K562 (cell line): ENCODE measurements around the gene REEP3. TPM values are rescaled to one million over a fixed set of nuclear protein-coding genes. Genes with fewer than 3 reads are reported as not detected.

ENCODE experiments used
- ATAC-seq: fragments of 200-7000 bp; cut with Tn5 transposase; 3 replicates; pipeline ENCODE4 v1.9.1; 2020; ENCODE audit warnings: moderate library complexity
- BruUV-seq: library from RNA; stranded (reverse); fragments of 400-500 nt; replicated peaks from 2 replicates; lab custom pipeline; 2021; lab: Mats Ljungman, UMichigan
- CTCF ChIA-PET: fragments of 300-600 bp; formaldehyde crosslinking; extraction: SDS; loops from one replicate; lab custom pipeline; 2021; ENCODE audit warnings: low intra/inter-chr PET ratio; lab: Yijun Ruan, JAX
- POLR2A ChIA-PET: fragments of 300-600, 350-650 bp; sonication (Branson Sonifier 250); formaldehyde crosslinking; extraction: SDS; loops from one replicate; lab custom pipeline; 2021; ENCODE audit warnings: antibody characterized with exemption, inconsistent platforms; lab: Yijun Ruan, JAX
- DNase-seq, 4 experiments: peaks; one replicate each; pipeline versions ENCODE4 v3.0.0 to v3.0.0-alpha.2; 2011 to 2018; ENCODE audit warnings: low spot score in 3 of 4, mixed read lengths in 3 of 4; ENCODE audit errors: extremely low read depth in 1 of 4
- FAIRE-seq: peaks from 2 replicates; lab custom pipeline; 2011; peaks lifted over from hg19 to GRCh38; lab: Jason Lieb, UNC
- H2AFZ ChIP-seq: 2 replicates; pipeline ENCODE4 v1.6.0; 2011; ENCODE audit warnings: low read depth, low read length, control low read depth, inconsistent platforms
- H3K27ac ChIP-seq: fragments of 200-600 bp; 3 replicates; pipeline ENCODE4 v1.8.0; 2011; ENCODE audit warnings: low read depth, mild to moderate bottlenecking, control low read depth, inconsistent platforms, low read length, moderate library complexity, mixed read lengths; ENCODE audit errors: extremely low read depth
- H3K27me3 ChIP-seq, 2 experiments: fragments of 300-600 bp in 1 of 2; 2 replicates in 1 of 2; 3 replicates in 1 of 2; pipeline versions ENCODE4 v1.6.0 to v1.8.0; 2011; ENCODE audit warnings: inconsistent platforms in 2 of 2, low read length in 2 of 2, mild to moderate bottlenecking in 1 of 2, mixed read lengths in 1 of 2, moderate library complexity in 1 of 2; ENCODE audit not compliant: control insufficient read depth in 2 of 2, insufficient read depth in 2 of 2
- H3K36me3 ChIP-seq: fragments of 300-600 bp; 3 replicates; pipeline ENCODE4 v1.8.0; 2011; ENCODE audit warnings: mild to moderate bottlenecking, low read length, inconsistent platforms; ENCODE audit not compliant: control insufficient read depth, insufficient read depth
- H3K4me1 ChIP-seq, 2 experiments: fragments of 200-600 bp in 1 of 2; replicated peaks in 1 of 2; 2 replicates in 1 of 2; 3 replicates in 1 of 2; pipeline versions ENCODE4 v1.5.1 to v1.8.0; 2011; ENCODE audit warnings: inconsistent platforms in 2 of 2, low read length in 2 of 2, mild to moderate bottlenecking in 1 of 2, mixed read lengths in 1 of 2, moderate library complexity in 1 of 2; ENCODE audit not compliant: control insufficient read depth in 2 of 2, insufficient read depth in 2 of 2
- H3K4me2 ChIP-seq: 2 replicates; pipeline ENCODE4 v1.6.1; 2011; ENCODE audit warnings: low read length, control low read depth, inconsistent platforms, mixed read lengths; ENCODE audit not compliant: insufficient read depth
- H3K4me3 ChIP-seq: fragments of 200-600 bp; sonication (generic), shearing (Covaris generic); 2 replicates; pipeline ENCODE4 v1.5.1; 2016; ENCODE audit warnings: control low read depth, inconsistent platforms
- H3K79me2 ChIP-seq: fragments of 200-600 bp; 3 replicates; pipeline ENCODE4 v1.8.0; 2011; ENCODE audit warnings: low read length, inconsistent platforms; ENCODE audit not compliant: control insufficient read depth, insufficient read depth
- H3K9ac ChIP-seq, 2 experiments: 2 replicates each; pipeline versions ENCODE4 v1.6.0 to v1.6.1; 2011; ENCODE audit warnings: low read depth in 2 of 2, low read length in 2 of 2, control low read depth in 1 of 2, inconsistent platforms in 1 of 2, mild to moderate bottlenecking in 1 of 2, mixed read lengths in 1 of 2; ENCODE audit not compliant: insufficient read depth in 1 of 2
- H3K9me1 ChIP-seq: one replicate; pipeline ENCODE4 v1.6.0; 2011; ENCODE audit warnings: inconsistent platforms, mild to moderate bottlenecking, low read length, moderate library complexity; ENCODE audit not compliant: control insufficient read depth, insufficient read depth
- H3K9me3 ChIP-seq: replicated peaks from 2 replicates; pipeline ENCODE4 v1.5.1; 2011; ENCODE audit warnings: low read depth, low read length, inconsistent platforms; ENCODE audit not compliant: control insufficient read depth, insufficient read depth
- H4K20me1 ChIP-seq: replicated peaks from 2 replicates; pipeline ENCODE4 v1.6.1; 2011; ENCODE audit warnings: low read length, inconsistent platforms, mixed read lengths; ENCODE audit not compliant: control insufficient read depth, insufficient read depth
- ELF4 ChIP-seq: fragments of 450-650 bp; formaldehyde crosslinking; IDR thresholded peaks from 2 replicates; pipeline ENCODE4 v1.4.0; 2022; ENCODE audit warnings: missing genetic modification characterization
- HNRNPLL ChIP-seq: fragments of 200-400 bp; formaldehyde crosslinking; IDR thresholded peaks from 2 replicates; pipeline ENCODE4 v1.6.1; 2017; ENCODE audit warnings: low read length, low read depth, mild to moderate bottlenecking; ENCODE audit not compliant: poor library complexity, severe bottlenecking
- KDM2B ChIP-seq: fragments of 250-450 bp; sonication (Bioruptor Pico); IDR thresholded peaks from 2 replicates; pipeline ENCODE4 v1.8.0; 2021; ENCODE audit warnings: mild to moderate bottlenecking, moderate library complexity
- KDM5B ChIP-seq: fragments of 200-600 bp; sonication (generic); IDR thresholded peaks from 2 replicates; pipeline ENCODE4 v1.6.1; 2012; ENCODE audit warnings: low read depth, mild to moderate bottlenecking, moderate library complexity, low read length, control low read depth, inconsistent platforms; ENCODE audit not compliant: insufficient replicate concordance
- MAFF ChIP-seq: IDR thresholded peaks from 2 replicates; pipeline ENCODE4 v1.6.1; 2012; ENCODE audit warnings: low read length, improper control_type of control experiment
- NFE2 ChIP-seq: IDR thresholded peaks from 2 replicates; pipeline ENCODE4 v1.6.1; 2014; ENCODE audit warnings: antibody characterized with exemption, low read depth
- SIN3A ChIP-seq, 2 experiments: fragments of 150-350 bp in 1 of 2; IDR thresholded peaks; 2 replicates each; pipeline ENCODE4 v1.6.1; 2011 to 2016; ENCODE audit warnings: borderline replicate concordance in 2 of 2, low read depth in 2 of 2, low read length in 2 of 2, mild to moderate bottlenecking in 2 of 2, moderate library complexity in 2 of 2; ENCODE audit not compliant: control insufficient read depth in 1 of 2
- SRSF1 ChIP-seq: fragments of 200-400 bp; formaldehyde crosslinking; IDR thresholded peaks from 2 replicates; pipeline ENCODE4 v1.6.1; 2017; ENCODE audit warnings: mild to moderate bottlenecking, low read depth, low read length, moderate library complexity
- THRA ChIP-seq: fragments of 450-650 bp; IDR thresholded peaks from 2 replicates; pipeline ENCODE4 v1.6.1; 2017; ENCODE audit warnings: mild to moderate bottlenecking, moderate library complexity
- ZEB2 ChIP-seq: fragments of 450-650 bp; IDR thresholded peaks from 2 replicates; pipeline ENCODE4 v1.6.1; 2016
- ZFPM2 ChIP-seq: fragments of 250-450 bp; sonication (Bioruptor Pico); IDR thresholded peaks from 2 replicates; pipeline ENCODE4 v1.5.1; 2022; ENCODE audit warnings: mild to moderate bottlenecking
- ZNF778 ChIP-seq: fragments of 450-650 bp; formaldehyde crosslinking; IDR thresholded peaks from 2 replicates; pipeline ENCODE4 v1.4.0; 2020; ENCODE audit warnings: mild to moderate bottlenecking, moderate library complexity
- WGBS: fragments of 100-300 bp; shearing (Covaris generic); methylation state at CpG from one replicate; pipeline ENCODE4 v1.1.6; 2016; ENCODE audit warnings: low coverage, mixed read lengths; ENCODE audit not compliant: insufficient coverage; ENCODE audit errors: missing lambda C conversion rate; 5-methylcytosine and 5-hydroxymethylcytosine counted together
- in situ Hi-C: fragments of 300-500 bp; cut with MboI; formaldehyde crosslinking; loops from 4 replicates; pipeline ENCODE4 v1.15.0; 2018; ENCODE audit warnings: inconsistent platforms, mixed read lengths
- intact Hi-C: fragments of 100-400 bp; cut with micrococcal nuclease; formaldehyde crosslinking; loops from 2 replicates; pipeline ENCODE4 v1.14.2; 2022
- polyA plus RNA-seq, 8 experiments: library from polyadenylated mRNA; depleted of rRNA in 4 of 8; stranded (reverse) in 5 of 8; unstranded in 3 of 8; fragments of >200 nt; fragmentation: Nextera tagmentation in 2 of 8; fragmentation: Illumina TruSeq in 1 of 8; extraction: Ambion mirVana in 2 of 8; extraction: Trizol in 1 of 8; gene quantifications; 2 replicates each; pipeline versions ENCODE4 v1.2.1 to v1.2.3, GENCODE V29; 2011 to 2014; ENCODE audit warnings: inconsistent platforms in 1 of 8, missing spikeins in 1 of 8
- total RNA-seq, 7 experiments: library from RNA; depleted of rRNA in 6 of 7; stranded (reverse); fragments of >200 nt in 6 of 7; fragmentation: Illumina TruSeq in 2 of 7; extraction: Trizol in 2 of 7; gene quantifications; 2 replicates each; pipeline versions ENCODE4 v1.2.1 to v1.2.3, GENCODE V29; 2011 to 2021; ENCODE audit warnings: low replicate concordance in 1 of 7
- TF ChIP-seq, protein P1 (sequence below): fragments of 450-650 bp; formaldehyde crosslinking; IDR thresholded peaks from 2 replicates; pipeline ENCODE4 v1.4.0; 2020; ENCODE audit warnings: mild to moderate bottlenecking
- TF ChIP-seq, protein P2 (sequence below), 3 experiments: IDR thresholded peaks in 2 of 3; conservative IDR thresholded peaks in 1 of 3; 2 replicates each; pipeline ENCODE4 v1.5.1; 2011 to 2012; ENCODE audit warnings: low read length in 3 of 3, mild to moderate bottlenecking in 3 of 3, control low read depth in 2 of 3, improper control_type of control experiment in 1 of 3, inconsistent platforms in 1 of 3, low read depth in 1 of 3, mixed read lengths in 1 of 3, moderate library complexity in 1 of 3; ENCODE audit not compliant: insufficient read depth in 2 of 3
- TF ChIP-seq, protein P3 (sequence below), 2 experiments: fragments of 250-450 bp in 1 of 2; fragments of 450-650 bp in 1 of 2; sonication (Bioruptor Pico) in 1 of 2; IDR thresholded peaks; 2 replicates each; pipeline versions ENCODE4 v1.6.1 to v1.8.0; 2016 to 2021; ENCODE audit warnings: mild to moderate bottlenecking in 2 of 2, moderate library complexity in 2 of 2, missing compliant biosample characterization in 1 of 2, missing genetic modification characterization in 1 of 2

REEP3 gene
- total and polyA plus RNA-seq, 9 of the 15 experiments (the other 6 are each of a cell fraction or from before 2014, with no cell fraction given) = 3.4 to 13.4 (median 9.2) TPM

GRCh38 chr10:63651864-63652263 lies 130.7 kb downstream of the REEP3 start (continued):
- no peak for TF ChIP-seq SIN3A (IDR thresholded peaks at IDR 0.05; ENCODE audit: borderline replicate concordance in 2 of 2, control insufficient read depth in 1 of 2, low read depth in 2 of 2, low read length in 2 of 2)
- TF ChIP-seq NFE2 = no peak
- TF ChIP-seq, protein P1, sequence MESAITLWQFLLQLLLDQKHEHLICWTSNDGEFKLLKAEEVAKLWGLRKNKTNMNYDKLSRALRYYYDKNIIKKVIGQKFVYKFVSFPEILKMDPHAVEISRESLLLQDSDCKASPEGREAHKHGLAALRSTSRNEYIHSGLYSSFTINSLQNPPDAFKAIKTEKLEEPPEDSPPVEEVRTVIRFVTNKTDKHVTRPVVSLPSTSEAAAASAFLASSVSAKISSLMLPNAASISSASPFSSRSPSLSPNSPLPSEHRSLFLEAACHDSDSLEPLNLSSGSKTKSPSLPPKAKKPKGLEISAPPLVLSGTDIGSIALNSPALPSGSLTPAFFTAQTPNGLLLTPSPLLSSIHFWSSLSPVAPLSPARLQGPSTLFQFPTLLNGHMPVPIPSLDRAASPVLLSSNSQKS (CRISPR knock-in tag) = no peak
- TF ChIP-seq KDM2B (CRISPR knock-in tag) = no peak
- TF ChIP-seq, all 486 proteins: peak for 0

DNA sequence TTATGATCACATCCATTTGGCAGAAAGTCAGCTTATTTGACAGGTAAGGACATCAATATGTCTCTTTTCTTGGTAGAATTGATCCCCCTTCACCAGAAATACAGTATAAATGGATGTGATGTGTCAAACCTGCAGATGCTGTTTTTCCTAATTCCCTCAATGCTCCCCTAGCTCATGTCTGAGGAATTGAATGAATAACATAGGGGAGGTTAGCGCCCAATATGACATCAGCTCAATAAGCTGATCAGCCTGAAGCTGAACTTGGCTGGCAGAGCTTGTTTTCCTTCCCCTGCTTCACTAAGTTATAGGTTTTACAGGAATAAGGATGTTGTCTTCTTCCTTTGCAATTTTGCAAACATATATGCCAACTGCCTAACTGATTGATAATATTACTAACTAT lies 132.5 kb downstream of the REEP3 start:
- H3K4me2 ChIP-seq = no peak overlapping the region
- ChIA-PET POLR2A (interaction anchor here (0.6 to 1.0 kb wide), 2 partner anchors 12 to 474 kb away, joined by 3 read pairs; no protein-coding TSS in a partner anchor), CTCF (no interaction called here)
- H4K20me1 ChIP-seq = no peaks in the 10 kb centered on the region
- ATAC-seq = no peak
- 0% methylated on average over 1 of the region's 1 CpG for WGBS
- no peaks in the 10 kb centered on the region for H3K36me3 ChIP-seq
- H3K27ac ChIP-seq = no peak overlapping the region
- H2AFZ ChIP-seq = no peak overlapping the region
- no peaks in the 10 kb centered on the region for H3K4me1 ChIP-seq
- peaks cover 0 to 11% of the 10 kb centered on the region in 2 experiments; a peak in 3 of 5 replicates for H3K27me3 ChIP-seq
- H3K79me2 ChIP-seq = no peaks in the 10 kb centered on the region
- no peaks in the 10 kb centered on the region for H3K9me3 ChIP-seq
- intact Hi-C loops (no loop called here), in situ Hi-C loops (no loop called here)
- H3K4me3 ChIP-seq = no peak overlapping the region
- BruUV-seq = no TSS peak
- H3K9ac ChIP-seq = no peak overlapping the region
- no peaks in the 10 kb centered on the region for H3K9me1 ChIP-seq
- DNase-seq = no peak
- no peak for FAIRE-seq
- TF ChIP-seq KDM5B (no peak), HNRNPLL (no peak), THRA (no peak), ZEB2 (no peak), ZNF778 (CRISPR knock-in tag) (no peak), ELF4 (no peak), SRSF1 (no peak), ZFPM2 (CRISPR knock-in tag) (no peak), MAFF (no peak)
- TF ChIP-seq, protein P1 (CRISPR knock-in tag) = no peak
- TF ChIP-seq, protein P2, sequence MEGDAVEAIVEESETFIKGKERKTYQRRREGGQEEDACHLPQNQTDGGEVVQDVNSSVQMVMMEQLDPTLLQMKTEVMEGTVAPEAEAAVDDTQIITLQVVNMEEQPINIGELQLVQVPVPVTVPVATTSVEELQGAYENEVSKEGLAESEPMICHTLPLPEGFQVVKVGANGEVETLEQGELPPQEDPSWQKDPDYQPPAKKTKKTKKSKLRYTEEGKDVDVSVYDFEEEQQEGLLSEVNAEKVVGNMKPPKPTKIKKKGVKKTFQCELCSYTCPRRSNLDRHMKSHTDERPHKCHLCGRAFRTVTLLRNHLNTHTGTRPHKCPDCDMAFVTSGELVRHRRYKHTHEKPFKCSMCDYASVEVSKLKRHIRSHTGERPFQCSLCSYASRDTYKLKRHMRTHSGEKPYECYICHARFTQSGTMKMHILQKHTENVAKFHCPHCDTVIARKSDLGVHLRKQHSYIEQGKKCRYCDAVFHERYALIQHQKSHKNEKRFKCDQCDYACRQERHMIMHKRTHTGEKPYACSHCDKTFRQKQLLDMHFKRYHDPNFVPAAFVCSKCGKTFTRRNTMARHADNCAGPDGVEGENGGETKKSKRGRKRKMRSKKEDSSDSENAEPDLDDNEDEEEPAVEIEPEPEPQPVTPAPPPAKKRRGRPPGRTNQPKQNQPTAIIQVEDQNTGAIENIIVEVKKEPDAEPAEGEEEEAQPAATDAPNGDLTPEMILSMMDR (IDR thresholded peaks at IDR 0.05 in 2 of 3, conservative IDR thresholded peaks at IDR 0.05 in 1 of 3; ENCODE audit: insufficient read depth in 2 of 3, low read depth in 1 of 3, low read length in 3 of 3) = no peak
- TF ChIP-seq, protein P3, sequence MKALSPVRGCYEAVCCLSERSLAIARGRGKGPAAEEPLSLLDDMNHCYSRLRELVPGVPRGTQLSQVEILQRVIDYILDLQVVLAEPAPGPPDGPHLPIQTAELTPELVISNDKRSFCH (CRISPR knock-in tag; IDR thresholded peaks at IDR 0.05) = no peak
- TF ChIP-seq, protein P3 (tag; IDR thresholded peaks at IDR 0.05) = no peak
